DND-41 (cell line): ENCODE data around the gene EPHA7.

Source experiments
- ATAC-seq: fragments of 200-7000 bp; cut with Tn5 transposase; 3 replicates; pipeline ENCODE4 v1.9.1; 2021; ENCODE audit warnings: low read depth; ENCODE audit not compliant: insufficient read depth
- DNase-seq: peaks from one replicate; pipeline ENCODE4 v3.0.0-alpha.2; 2020
- H2AFZ ChIP-seq: 2 replicates; pipeline ENCODE4 v1.6.0; 2012; ENCODE audit warnings: low read depth, low read length
- H3K27ac ChIP-seq: 2 replicates; pipeline ENCODE4 v1.5.1; 2012; ENCODE audit warnings: low read length, inconsistent platforms
- H3K27me3 ChIP-seq: fragments of 200-600 bp; sonication (generic); 2 replicates; pipeline ENCODE4 v1.6.0; 2012; ENCODE audit warnings: low read length, mild to moderate bottlenecking, inconsistent platforms; ENCODE audit not compliant: insufficient read depth, poor library complexity
- H3K36me3 ChIP-seq: 2 replicates; pipeline ENCODE4 v1.5.1; 2012; ENCODE audit warnings: low read length, inconsistent platforms; ENCODE audit not compliant: insufficient read depth
- H3K4me1 ChIP-seq: 2 replicates; pipeline ENCODE4 v1.5.1; 2012; ENCODE audit warnings: mild to moderate bottlenecking, low read length; ENCODE audit not compliant: insufficient read depth
- H3K4me2 ChIP-seq: 2 replicates; pipeline ENCODE4 v1.6.0; 2012; ENCODE audit warnings: mild to moderate bottlenecking, moderate library complexity, low read length, inconsistent platforms; ENCODE audit not compliant: insufficient read depth
- H3K4me3 ChIP-seq, 2 experiments: fragments of 200-600 bp in 1 of 2; shearing (Covaris generic) in 1 of 2; 2 replicates each; pipeline ENCODE4 v1.5.1; 2012 to 2016; ENCODE audit warnings: inconsistent platforms in 2 of 2, low read length in 2 of 2, mild to moderate bottlenecking in 2 of 2, low read depth in 1 of 2, moderate library complexity in 1 of 2
- H3K79me2 ChIP-seq: 2 replicates; pipeline ENCODE4 v1.6.0; 2012; ENCODE audit warnings: low read length, inconsistent platforms; ENCODE audit not compliant: insufficient read depth
- H3K9ac ChIP-seq: 2 replicates; pipeline ENCODE4 v1.6.0; 2012; ENCODE audit warnings: low read depth, mild to moderate bottlenecking, inconsistent platforms, low read length, moderate library complexity
- H3K9me3 ChIP-seq: 2 replicates; pipeline ENCODE4 v1.5.1; 2012; ENCODE audit warnings: low read length, moderate library complexity, mild to moderate bottlenecking, inconsistent platforms; ENCODE audit not compliant: insufficient read depth, severe bottlenecking
- H4K20me1 ChIP-seq: 2 replicates; pipeline ENCODE4 v1.6.0; 2012; ENCODE audit warnings: low read length; ENCODE audit not compliant: insufficient read depth
- EZH2 ChIP-seq: IDR thresholded peaks from 3 replicates; pipeline ENCODE4 v1.6.1; 2012; ENCODE audit warnings: borderline replicate concordance, low read depth, mild to moderate bottlenecking, moderate library complexity, low read length, inconsistent platforms; ENCODE audit not compliant: severe bottlenecking
- TF ChIP-seq, protein P1 (sequence below): IDR thresholded peaks from 2 replicates; pipeline ENCODE4 v1.5.1; 2012; ENCODE audit warnings: borderline replicate concordance, low read length, moderate library complexity, mild to moderate bottlenecking; ENCODE audit not compliant: poor library complexity, severe bottlenecking; ENCODE audit errors: extremely low read depth

Gene EPHA7

DNA sequence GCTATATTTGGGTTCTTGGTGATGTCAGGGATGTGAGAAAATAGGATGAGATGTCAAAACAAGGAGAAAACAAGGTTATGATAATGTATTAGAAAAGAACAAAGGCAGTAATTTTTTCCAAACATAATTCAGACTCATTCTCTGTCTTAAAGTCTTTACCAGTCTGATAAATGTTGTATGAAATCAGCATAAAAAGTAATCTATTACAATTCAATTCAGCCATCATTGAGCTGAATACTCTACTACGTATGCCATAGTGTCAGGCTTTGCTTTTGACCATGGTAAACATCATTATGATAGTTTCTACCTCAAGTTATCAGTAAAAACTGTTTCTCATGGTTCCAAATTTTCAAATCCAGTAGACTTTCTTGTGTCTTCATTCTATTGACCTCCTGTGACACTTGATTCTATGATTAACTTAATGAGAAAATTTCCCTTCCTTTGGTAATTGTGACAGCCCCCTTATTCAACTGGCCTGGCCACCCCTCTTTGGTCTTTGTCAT lies 75.0 kb downstream of the EPHA7 start:
- H3K9ac ChIP-seq: no peak overlapping the region
- ATAC-seq: no peak

DNA sequence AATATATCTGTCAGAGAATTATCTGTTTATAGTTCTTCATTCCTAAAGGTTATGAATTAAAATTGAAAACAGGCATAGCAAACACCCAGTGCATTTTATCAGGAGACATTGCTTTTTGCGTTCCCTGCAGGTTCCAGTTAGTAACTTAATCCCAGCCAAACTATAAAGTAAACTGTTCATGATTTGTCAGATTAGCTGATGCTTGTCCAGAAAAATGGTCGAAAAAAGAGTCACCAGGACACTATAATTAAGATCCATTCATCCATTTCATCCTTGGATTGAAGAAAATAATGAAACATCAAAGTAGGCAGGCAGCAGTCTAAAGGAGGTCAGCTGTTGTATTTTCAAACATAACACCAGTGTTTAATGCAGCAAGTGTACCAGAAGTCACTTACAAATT lies 75.9 kb downstream of the EPHA7 start:
- no peaks in the 10 kb centered on the region for H4K20me1 ChIP-seq
- no peak overlapping the region for H3K4me3 ChIP-seq
- H3K27me3 ChIP-seq: no peaks in the 10 kb centered on the region
- no peaks in the 10 kb centered on the region for H3K36me3 ChIP-seq
- H3K9me3 ChIP-seq: no peaks in the 10 kb centered on the region
- H3K27ac ChIP-seq: no peak overlapping the region
- no peak for ATAC-seq
- H3K4me1 ChIP-seq: no peaks in the 10 kb centered on the region
- DNase-seq: no peak
- H3K4me2 ChIP-seq: no peak overlapping the region
- H3K79me2 ChIP-seq: no peaks in the 10 kb centered on the region
- TF ChIP-seq EZH2: no peak
- TF ChIP-seq, protein P1, sequence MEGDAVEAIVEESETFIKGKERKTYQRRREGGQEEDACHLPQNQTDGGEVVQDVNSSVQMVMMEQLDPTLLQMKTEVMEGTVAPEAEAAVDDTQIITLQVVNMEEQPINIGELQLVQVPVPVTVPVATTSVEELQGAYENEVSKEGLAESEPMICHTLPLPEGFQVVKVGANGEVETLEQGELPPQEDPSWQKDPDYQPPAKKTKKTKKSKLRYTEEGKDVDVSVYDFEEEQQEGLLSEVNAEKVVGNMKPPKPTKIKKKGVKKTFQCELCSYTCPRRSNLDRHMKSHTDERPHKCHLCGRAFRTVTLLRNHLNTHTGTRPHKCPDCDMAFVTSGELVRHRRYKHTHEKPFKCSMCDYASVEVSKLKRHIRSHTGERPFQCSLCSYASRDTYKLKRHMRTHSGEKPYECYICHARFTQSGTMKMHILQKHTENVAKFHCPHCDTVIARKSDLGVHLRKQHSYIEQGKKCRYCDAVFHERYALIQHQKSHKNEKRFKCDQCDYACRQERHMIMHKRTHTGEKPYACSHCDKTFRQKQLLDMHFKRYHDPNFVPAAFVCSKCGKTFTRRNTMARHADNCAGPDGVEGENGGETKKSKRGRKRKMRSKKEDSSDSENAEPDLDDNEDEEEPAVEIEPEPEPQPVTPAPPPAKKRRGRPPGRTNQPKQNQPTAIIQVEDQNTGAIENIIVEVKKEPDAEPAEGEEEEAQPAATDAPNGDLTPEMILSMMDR: no peak
- H3K9ac ChIP-seq: no peak overlapping the region
- no peak overlapping the region for H2AFZ ChIP-seq

More for the DNA sequence above, 75.0 kb downstream of the EPHA7 start:
- Histone ChIP-seq H2AFZ (no peak overlapping the region), H3K4me1 (no peaks in the 10 kb centered on the region), H4K20me1 (no peaks in the 10 kb centered on the region), H3K4me3 (no peak overlapping the region), H3K27ac (no peak overlapping the region), H3K4me2 (no peak overlapping the region), H3K36me3 (no peaks in the 10 kb centered on the region), H3K79me2 (no peaks in the 10 kb centered on the region), H3K9me3 (no peaks in the 10 kb centered on the region), H3K27me3 (no peaks in the 10 kb centered on the region)
- DNase-seq: no peak
- TF ChIP-seq, protein P1: no peak
- TF ChIP-seq EZH2: no peak

DNA sequence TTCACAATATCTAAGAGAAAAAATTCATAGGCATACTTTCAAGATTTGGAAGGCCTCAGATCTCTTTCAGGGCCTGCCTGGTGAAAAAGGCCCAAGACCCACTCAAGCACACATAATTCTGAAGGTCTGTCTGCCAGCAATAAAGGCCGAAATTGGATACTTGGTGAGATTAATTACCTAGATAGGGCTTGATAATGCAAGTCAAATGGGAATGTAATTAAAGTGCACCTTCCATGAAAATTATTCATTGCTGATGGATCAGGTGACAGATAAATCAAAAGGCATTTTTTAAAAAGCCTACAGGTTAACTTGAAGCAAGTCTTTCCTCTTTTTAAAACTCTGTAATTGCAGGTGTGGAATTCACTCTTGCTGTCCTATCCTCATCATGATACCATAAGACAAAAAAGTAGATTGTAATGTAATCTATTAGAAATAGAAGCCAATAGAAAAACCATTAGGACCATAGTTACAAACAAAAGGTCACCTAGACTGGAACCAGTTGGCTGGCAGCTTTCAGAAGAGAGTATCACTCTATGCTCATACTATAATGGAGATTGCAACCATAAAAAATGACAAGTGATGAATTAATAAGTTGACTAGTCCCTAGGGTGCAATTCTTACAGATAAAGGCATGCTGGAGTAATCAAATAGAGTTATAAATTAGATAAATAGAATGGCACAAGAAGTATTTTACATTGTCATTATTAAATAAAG lies 77.3 kb downstream of the EPHA7 start:
- no peak overlapping the region for H3K9ac ChIP-seq
- H3K27me3 ChIP-seq: no peaks in the 10 kb centered on the region
- no peaks in the 10 kb centered on the region for H3K36me3 ChIP-seq
- H3K4me3 ChIP-seq: no peak overlapping the region
- no peaks in the 10 kb centered on the region for H4K20me1 ChIP-seq
- H3K79me2 ChIP-seq: no peaks in the 10 kb centered on the region
- no peaks in the 10 kb centered on the region for H3K4me1 ChIP-seq
- no peaks in the 10 kb centered on the region for H3K9me3 ChIP-seq
- no peak overlapping the region for H2AFZ ChIP-seq
- no peak for TF ChIP-seq EZH2
- TF ChIP-seq, protein P1: no peak
- DNase-seq (no peak), ATAC-seq (no peak)
- no peak overlapping the region for H3K4me2 ChIP-seq
- no peak overlapping the region for H3K27ac ChIP-seq
